ENCODE measurements around the gene APRT.

APRT gene

DNA sequence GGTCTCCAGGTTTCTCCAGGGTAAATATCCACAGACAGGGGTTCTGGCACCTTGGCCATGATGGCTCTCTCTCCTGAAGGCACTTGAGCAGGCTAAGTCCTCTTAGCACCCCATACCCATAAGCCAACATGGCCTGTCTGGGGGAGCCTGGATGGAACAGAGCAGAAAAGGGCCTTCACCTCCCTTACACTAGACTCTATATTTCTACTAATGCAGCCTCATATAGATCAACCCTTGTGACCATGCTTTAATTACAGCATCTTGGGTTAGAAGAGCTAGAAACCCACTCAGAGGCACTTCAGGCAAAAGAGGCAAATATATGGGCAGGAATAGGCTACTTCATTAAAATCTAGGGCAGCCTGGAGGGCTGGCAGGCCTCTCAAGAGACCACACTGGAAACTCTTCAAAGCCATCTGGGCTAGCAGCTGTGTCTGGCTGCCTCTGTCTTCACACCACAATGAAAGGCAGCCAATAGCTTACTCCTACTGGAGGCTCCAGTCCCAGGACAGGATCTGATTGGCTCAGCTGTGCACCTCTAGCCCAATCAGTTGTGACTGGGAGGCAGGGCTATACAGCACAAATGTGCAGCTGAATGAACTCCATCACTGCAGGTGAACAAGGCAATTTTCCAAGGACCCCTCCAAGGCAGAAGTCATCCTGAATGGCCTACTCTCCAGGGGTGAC lies 12.8 kb downstream of the APRT start:
- TF ChIP-seq, protein P1, sequence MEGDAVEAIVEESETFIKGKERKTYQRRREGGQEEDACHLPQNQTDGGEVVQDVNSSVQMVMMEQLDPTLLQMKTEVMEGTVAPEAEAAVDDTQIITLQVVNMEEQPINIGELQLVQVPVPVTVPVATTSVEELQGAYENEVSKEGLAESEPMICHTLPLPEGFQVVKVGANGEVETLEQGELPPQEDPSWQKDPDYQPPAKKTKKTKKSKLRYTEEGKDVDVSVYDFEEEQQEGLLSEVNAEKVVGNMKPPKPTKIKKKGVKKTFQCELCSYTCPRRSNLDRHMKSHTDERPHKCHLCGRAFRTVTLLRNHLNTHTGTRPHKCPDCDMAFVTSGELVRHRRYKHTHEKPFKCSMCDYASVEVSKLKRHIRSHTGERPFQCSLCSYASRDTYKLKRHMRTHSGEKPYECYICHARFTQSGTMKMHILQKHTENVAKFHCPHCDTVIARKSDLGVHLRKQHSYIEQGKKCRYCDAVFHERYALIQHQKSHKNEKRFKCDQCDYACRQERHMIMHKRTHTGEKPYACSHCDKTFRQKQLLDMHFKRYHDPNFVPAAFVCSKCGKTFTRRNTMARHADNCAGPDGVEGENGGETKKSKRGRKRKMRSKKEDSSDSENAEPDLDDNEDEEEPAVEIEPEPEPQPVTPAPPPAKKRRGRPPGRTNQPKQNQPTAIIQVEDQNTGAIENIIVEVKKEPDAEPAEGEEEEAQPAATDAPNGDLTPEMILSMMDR (IDR thresholded peaks at IDR 0.05; ENCODE audit: control insufficient read depth, insufficient read depth, low read depth, low read length, missing control alignments): no peak
- DNase-seq (ENCODE audit: low read depth): no peak
- H3K4me3 ChIP-seq (ENCODE audit: control insufficient read depth, low read depth, low read length): no peak overlapping the region

DNA sequence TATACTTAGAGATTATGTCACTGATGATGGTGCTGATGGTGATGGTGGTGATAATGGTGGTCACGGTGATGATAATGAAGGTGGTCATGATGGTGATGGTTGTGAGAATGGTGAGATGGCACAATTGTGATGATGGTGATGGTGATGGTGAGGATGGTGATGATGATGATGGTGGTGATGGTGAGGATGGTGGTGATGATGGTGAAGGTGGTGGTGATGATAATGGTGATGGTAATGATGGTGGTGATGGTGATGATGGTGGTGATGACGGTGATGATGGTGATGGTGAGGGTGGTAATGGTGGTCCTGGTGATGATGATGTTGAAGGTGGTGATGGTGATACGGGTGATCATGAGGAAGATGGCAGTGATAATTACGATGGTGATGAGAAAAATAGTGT lies 13.7 kb downstream of the APRT start:
- no peak overlapping the region for H3K4me3 ChIP-seq (ENCODE audit: control insufficient read depth, low read depth, low read length)
- TF ChIP-seq, protein P1 (IDR thresholded peaks at IDR 0.05; ENCODE audit: control insufficient read depth, insufficient read depth, low read depth, low read length, missing control alignments): no peak
- DNase-seq (ENCODE audit: low read depth): no peak

DNA sequence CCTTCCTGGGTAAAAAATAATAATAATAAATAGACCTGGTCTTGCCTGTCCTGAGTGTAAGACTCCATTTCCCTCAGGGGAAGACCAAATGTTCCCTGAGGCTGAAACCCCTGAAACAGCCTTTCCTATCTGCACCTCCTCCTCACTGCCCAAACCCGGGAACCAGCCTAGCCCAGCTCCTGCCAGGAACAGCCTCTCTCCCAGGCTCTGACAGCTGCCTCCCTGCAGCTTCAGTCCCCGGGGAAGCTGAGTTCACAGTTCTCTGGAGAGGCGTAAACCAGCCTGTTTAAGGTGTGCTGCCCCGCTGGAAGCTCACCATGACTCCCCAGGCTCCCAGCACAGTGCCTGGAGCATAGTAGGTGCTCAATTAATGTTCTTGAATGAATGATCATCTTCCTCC lies 15.4 kb downstream of the APRT start:
- H3K4me3 ChIP-seq (ENCODE audit: control insufficient read depth, low read depth, low read length): no peak overlapping the region
- no peak for DNase-seq (ENCODE audit: low read depth)
- TF ChIP-seq, protein P1 (IDR thresholded peaks at IDR 0.05; ENCODE audit: control insufficient read depth, insufficient read depth, low read depth, low read length, missing control alignments): no peak

DNA sequence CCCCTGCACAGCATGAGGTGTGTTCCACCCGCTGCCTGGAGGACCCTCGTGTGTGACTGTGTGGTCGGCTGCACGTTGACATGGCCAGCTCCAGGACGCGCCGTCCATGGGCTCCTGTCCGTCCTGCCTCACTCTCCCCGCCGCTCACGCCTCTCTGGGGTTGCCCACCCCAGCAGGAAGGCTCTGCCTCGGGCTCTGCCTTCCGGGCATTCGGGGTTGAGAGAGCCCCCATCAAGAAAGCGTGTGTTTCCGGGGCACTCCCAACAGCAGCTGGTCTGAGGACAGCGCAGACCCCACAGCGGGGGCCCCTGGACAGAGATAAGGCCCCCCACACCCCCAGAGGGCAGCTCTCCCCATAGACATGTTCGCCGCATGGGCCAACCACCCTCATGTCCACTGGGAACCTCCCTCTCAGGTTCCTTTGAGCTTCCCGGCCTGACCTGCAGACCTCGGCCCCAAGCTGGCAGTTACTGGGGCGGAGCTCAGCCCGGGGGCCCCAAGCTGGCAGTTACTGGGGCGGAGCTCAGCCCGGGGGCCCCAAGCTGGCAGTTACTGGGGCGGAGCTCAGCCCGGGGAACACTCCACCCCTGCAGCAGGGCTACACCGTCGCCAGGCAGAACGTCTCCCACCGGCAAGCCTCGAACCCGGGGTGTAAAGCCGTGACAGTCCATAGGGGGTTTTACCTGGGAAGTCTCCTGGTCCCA lies 18.3 kb downstream of the APRT start:
- TF ChIP-seq, protein P1 (IDR thresholded peaks at IDR 0.05; ENCODE audit: control insufficient read depth, insufficient read depth, low read depth, low read length, missing control alignments): no peak
- no peak for DNase-seq (ENCODE audit: low read depth)
- no peak overlapping the region for H3K4me3 ChIP-seq (ENCODE audit: control insufficient read depth, low read depth, low read length)

DNA sequence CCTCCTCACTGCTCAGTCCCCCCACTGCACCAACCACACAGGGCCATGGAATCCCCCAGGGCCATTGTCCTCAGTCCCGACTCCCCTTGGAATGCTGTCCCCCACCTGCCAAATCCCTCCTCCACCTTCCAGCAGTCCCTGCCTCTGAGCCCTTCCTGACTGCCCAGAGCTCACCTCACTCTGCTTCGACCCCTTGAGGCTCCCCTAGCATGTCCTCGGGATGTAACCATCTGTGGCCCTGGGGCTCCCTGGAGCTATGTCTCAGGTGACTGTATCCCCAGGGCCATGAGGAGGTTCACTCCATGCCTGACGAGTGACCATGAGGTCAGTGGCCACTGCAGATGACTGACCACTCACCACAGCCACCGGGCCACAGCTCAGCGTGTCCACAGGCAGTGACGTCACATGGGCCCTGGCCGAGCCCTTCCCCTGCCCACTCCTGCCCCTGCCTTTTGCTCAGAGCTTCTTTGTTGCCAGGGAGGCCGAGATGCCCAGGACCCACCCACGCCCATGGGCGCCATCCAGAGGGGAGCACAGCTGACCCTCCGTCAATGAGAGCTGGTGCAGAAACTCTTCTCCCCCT lies 19.0 kb downstream of the APRT start:
- DNase-seq (ENCODE audit: low read depth): no peak
- TF ChIP-seq, protein P1 (IDR thresholded peaks at IDR 0.05; ENCODE audit: control insufficient read depth, insufficient read depth, low read depth, low read length, missing control alignments): no peak
- H3K4me3 ChIP-seq (ENCODE audit: control insufficient read depth, low read depth, low read length): no peak overlapping the region

DNA sequence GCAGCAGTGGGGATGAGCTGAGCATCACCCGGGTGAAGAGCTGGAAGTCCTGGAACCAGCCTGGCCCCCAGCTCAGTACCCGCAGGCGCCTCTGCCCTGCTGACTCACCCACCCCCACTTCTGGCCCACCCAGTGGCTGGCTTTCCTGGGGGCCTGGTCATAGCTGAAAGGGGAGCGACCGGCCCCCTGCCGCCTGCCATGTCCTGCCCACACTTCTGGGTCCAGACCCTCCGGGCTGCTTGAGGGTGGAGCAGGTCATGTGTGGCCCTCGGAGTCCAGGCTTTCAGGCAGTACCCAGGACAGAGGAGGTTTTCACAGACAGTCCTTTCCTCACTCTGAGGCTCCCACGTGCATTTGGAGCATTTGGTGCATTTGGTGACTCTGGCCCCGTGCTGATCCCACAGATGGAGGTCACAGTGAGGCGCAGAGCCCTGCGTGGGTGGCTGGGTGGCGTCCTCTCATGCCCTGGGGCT lies 19.6 kb downstream of the APRT start:
- no peak overlapping the region for H3K4me3 ChIP-seq (ENCODE audit: control insufficient read depth, low read depth, low read length)
- no peak for DNase-seq (ENCODE audit: low read depth)
- TF ChIP-seq, protein P1 (IDR thresholded peaks at IDR 0.05; ENCODE audit: control insufficient read depth, insufficient read depth, low read depth, low read length, missing control alignments): no peak

Data from AG09309 (cell line).